ENCODE measurements around the gene RBBP8. TPM values are rescaled to one million over a fixed set of nuclear protein-coding genes. Genes with fewer than 3 reads are reported as not detected.

Gene RBBP8
- total RNA-seq, 2 donors from 2014 or later = 24.4 to 29.5 TPM

DNA sequence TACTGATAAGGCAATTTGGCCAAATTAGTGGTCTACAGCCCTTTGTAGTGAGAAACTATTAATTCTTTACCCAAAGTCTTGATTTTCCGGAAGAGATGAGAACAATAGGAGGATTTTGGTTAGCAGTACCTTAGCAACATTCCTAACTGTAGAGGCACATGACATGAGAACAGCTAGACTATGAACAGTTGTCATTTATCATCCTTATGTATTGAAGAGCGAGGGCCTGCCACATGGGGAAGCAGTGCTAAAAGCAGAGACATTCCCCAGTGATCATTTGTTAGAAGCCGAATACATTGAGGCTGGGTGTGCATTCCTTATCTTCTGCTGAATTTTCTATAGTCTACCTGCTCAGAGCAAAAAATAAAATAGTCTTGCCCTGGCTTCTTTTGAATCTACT lies 65.2 kb downstream of the RBBP8 start:
- Histone ChIP-seq H3K36me3 (no peaks in the 10 kb centered on the region), H3K9me3 (no peaks in the 10 kb centered on the region), H3K27me3 (no peaks in the 10 kb centered on the region), H3K4me1 (no peaks in the 10 kb centered on the region), H3K27ac (no peak overlapping the region), H3K9ac (ENCODE audit: low read depth in 2 of 2, low read length in 2 of 2) (no peak overlapping the region), H3K4me3 (no peak overlapping the region)
- TF ChIP-seq, protein P1, sequence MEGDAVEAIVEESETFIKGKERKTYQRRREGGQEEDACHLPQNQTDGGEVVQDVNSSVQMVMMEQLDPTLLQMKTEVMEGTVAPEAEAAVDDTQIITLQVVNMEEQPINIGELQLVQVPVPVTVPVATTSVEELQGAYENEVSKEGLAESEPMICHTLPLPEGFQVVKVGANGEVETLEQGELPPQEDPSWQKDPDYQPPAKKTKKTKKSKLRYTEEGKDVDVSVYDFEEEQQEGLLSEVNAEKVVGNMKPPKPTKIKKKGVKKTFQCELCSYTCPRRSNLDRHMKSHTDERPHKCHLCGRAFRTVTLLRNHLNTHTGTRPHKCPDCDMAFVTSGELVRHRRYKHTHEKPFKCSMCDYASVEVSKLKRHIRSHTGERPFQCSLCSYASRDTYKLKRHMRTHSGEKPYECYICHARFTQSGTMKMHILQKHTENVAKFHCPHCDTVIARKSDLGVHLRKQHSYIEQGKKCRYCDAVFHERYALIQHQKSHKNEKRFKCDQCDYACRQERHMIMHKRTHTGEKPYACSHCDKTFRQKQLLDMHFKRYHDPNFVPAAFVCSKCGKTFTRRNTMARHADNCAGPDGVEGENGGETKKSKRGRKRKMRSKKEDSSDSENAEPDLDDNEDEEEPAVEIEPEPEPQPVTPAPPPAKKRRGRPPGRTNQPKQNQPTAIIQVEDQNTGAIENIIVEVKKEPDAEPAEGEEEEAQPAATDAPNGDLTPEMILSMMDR (IDR thresholded peaks at IDR 0.05) = no peak
- no peak for DNase-seq
- intact Hi-C loops (cut with DNase I) = no loop called here

DNA sequence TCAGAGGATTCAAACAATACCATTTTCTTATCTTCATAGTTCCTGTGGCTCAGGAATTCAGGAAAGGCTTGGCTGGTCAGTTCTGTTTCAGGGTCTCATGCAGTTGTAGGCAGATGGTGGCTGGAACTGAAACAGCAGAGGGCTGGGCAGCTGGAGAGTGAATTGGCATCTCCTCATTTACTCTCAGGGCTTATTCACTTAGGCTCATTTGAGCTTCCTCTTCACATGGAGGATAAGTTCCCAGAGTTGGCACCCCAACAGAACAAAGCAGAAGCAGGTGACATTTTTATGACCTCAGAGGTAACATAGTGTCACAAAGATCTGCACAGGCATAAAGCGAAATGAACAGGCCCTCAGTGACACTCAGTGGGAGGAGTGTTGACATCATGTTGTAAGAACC lies 66.1 kb downstream of the RBBP8 start:
- TF ChIP-seq, protein P1 (IDR thresholded peaks at IDR 0.05) = no peak
- Histone ChIP-seq H3K4me1 (no peaks in the 10 kb centered on the region), H3K36me3 (no peaks in the 10 kb centered on the region), H3K27ac (no peak overlapping the region), H3K27me3 (no peaks in the 10 kb centered on the region), H3K9me3 (no peaks in the 10 kb centered on the region), H3K9ac (ENCODE audit: low read depth in 2 of 2, low read length in 2 of 2) (no peak overlapping the region), H3K4me3 (no peak overlapping the region)
- no peak for DNase-seq
- intact Hi-C loops (cut with DNase I) = no loop called here

DNA sequence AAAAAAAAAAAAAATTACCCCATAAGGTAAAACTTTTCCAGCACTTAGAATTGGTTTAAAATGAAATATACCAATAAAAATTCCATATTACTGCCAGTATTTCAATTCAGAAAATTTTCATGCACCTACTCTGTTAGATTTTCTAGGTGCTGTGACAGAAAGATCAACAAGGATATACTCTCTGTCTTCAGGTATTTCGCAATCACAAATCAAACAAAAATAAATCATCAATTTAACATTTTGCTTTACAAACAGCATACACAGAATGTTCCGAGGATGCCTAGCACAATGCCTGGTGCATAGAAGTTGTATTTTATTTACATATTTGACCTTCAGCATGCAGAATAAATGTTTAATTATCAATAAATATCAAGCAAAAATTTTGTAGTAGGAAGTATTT lies 66.5 kb downstream of the RBBP8 start:
- DNase-seq = no peak
- Histone ChIP-seq H3K27me3 (no peaks in the 10 kb centered on the region), H3K9me3 (no peaks in the 10 kb centered on the region), H3K27ac (no peak overlapping the region), H3K4me3 (no peak overlapping the region), H3K9ac (ENCODE audit: low read depth in 2 of 2, low read length in 2 of 2) (no peak overlapping the region), H3K36me3 (no peaks in the 10 kb centered on the region), H3K4me1 (no peaks in the 10 kb centered on the region)
- intact Hi-C loops (cut with DNase I) = no loop called here
- TF ChIP-seq, protein P1 (IDR thresholded peaks at IDR 0.05) = no peak

DNA sequence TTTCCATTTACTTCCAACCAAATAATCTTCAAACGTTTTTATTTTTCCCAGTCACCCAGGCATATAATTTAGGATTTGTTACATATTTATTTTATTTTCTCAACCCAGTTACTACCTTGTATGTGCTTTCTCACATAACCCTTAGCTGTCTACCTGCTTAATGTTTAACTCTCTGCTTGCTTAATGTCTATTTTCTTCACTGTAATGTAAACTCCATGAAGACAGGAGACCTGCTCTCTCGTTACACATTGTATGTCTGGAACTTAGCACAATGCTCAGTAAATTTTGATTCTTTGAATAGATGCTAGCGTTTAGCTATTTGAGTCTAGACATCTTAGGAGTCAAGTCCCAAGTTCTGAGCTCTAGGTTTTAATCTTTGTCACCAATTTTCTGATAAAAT lies 70.2 kb downstream of the RBBP8 start:
- intact Hi-C loops (cut with DNase I) = no loop called here
- no peaks in the 10 kb centered on the region for H3K36me3 ChIP-seq
- no peak for DNase-seq
- H3K4me3 ChIP-seq = no peak overlapping the region
- no peaks in the 10 kb centered on the region for H3K27me3 ChIP-seq
- no peaks in the 10 kb centered on the region for H3K9me3 ChIP-seq
- H3K4me1 ChIP-seq = no peaks in the 10 kb centered on the region
- TF ChIP-seq, protein P1 (IDR thresholded peaks at IDR 0.05) = no peak
- no peak overlapping the region for H3K9ac ChIP-seq (ENCODE audit: low read depth in 2 of 2, low read length in 2 of 2)
- H3K27ac ChIP-seq = no peak overlapping the region

DNA sequence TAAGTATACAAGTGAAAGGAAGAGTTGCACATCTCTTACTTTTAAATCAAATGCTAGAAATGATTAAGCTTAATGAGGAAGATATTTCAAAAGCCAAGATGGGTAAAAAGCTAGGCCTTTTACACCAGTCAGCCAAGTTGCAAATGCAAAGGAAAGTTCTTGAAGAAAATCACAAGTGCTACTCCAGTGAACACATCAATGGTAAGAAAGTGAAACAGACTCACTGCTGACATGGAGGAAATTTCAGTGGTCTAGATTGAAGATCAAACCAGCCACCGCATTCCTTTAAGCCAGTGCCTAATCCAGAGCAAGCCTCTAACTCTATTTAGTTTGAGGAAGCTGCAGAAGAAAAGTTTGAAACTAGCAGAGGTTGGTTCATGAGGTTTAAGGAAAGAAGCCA lies 79.1 kb downstream of the RBBP8 start:
- H3K9ac ChIP-seq (ENCODE audit: low read depth in 2 of 2, low read length in 2 of 2) = no peak overlapping the region
- H3K27me3 ChIP-seq = no peaks in the 10 kb centered on the region
- intact Hi-C loops (cut with DNase I) = no loop called here
- TF ChIP-seq, protein P1 (IDR thresholded peaks at IDR 0.05) = no peak
- no peak for DNase-seq
- no peaks in the 10 kb centered on the region for H3K36me3 ChIP-seq
- H3K27ac ChIP-seq = no peak overlapping the region
- no peaks in the 10 kb centered on the region for H3K4me1 ChIP-seq
- no peak overlapping the region for H3K4me3 ChIP-seq
- H3K9me3 ChIP-seq = no peaks in the 10 kb centered on the region
